Ectodermal cell (in vitro differentiated cells): Measurements from ENCODE around the gene BAIAP2L2.

Source experiments
- H3K27ac ChIP-seq: 2 replicates; pipeline ENCODE4 v1.7.0; 2013; ENCODE audit warnings: mild to moderate bottlenecking, low read depth, low read length; ENCODE audit not compliant: insufficient read depth, poor library complexity, severe bottlenecking
- H3K27me3 ChIP-seq: 2 replicates; pipeline ENCODE4 v1.7.0; 2013; ENCODE audit warnings: mild to moderate bottlenecking, low read length; ENCODE audit not compliant: insufficient read depth, control insufficient read depth, poor library complexity, severe bottlenecking
- H3K36me3 ChIP-seq: one replicate; pipeline ENCODE4 v1.7.0; 2013; ENCODE audit warnings: low read length; ENCODE audit not compliant: control insufficient read depth, insufficient read depth
- H3K4me1 ChIP-seq: one replicate; pipeline ENCODE4 v1.7.0; 2013; ENCODE audit warnings: low read length; ENCODE audit not compliant: control insufficient read depth, insufficient read depth
- H3K4me3 ChIP-seq: 2 replicates; pipeline ENCODE4 v1.7.0; 2013; ENCODE audit warnings: low read depth, low read length, control low read depth; ENCODE audit not compliant: insufficient read depth
- H3K9me3 ChIP-seq: 2 replicates; pipeline ENCODE4 v1.7.0; 2013; ENCODE audit warnings: mild to moderate bottlenecking, low read length, moderate library complexity; ENCODE audit not compliant: control insufficient read depth
- WGBS, 2 experiments: methylation state at CpG; one replicate each; pipeline ENCODE4 v1.1.7; 2013; ENCODE audit warnings: missing lambda C conversion rate in 2 of 2; 5-methylcytosine and 5-hydroxymethylcytosine counted together

Gene BAIAP2L2

GRCh38 chr22:38074181-38075104 is 36.0 kb downstream of the BAIAP2L2 start:
- WGBS, 2 experiments = 95% methylated on average over 47 of the region's 47 CpGs
- no peak overlapping the region for H3K4me3 ChIP-seq

DNA sequence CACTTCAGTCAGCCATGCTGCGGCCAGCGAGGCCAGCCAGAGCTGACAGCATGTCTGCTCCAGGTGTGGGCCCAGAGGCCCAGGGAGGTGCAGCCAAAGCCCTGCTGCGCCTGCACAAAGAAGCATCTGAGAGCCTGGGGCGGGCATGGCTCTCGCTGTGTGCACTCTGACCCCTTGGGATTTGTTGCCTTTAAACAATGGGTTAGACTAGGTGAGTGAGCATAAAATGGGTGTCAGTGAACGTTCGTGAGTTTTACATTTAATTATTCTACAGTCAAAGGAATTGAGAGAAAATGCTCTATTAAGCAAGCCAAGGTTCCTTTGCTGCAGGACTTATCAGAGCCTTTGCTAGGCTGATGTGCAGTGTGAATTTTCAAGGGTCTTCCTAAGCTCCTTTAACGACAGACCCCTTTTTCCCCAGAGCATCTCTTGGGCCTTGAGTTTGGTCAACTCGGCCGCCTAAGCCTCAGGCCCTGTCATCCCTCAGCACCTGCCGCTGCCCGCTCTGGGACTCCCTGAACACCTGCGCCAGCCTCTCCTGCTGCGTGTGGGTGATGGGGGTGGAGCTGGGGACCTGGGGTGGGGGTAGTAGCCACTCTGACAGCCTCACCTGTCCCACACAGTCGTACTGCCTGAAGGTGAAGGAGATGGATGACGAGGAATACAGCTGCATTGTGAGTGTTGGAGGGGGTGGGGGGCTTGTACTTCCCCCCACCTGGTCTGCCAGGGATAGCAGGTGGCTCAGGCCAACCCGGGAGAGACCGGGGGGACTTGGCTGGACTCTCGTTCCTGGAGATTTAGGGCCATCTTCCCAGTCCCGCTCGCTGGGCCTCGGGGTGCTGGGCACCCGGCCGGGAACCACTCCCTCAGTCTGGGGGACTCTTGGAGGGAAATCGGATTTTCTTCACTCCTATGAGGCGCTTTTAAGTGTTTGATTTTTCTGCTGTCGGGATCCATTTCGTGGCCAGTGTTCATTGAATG is 37.0 kb downstream of the BAIAP2L2 start:
- no peak overlapping the region for H3K27ac ChIP-seq
- no peaks in the 10 kb centered on the region for H3K27me3 ChIP-seq
- no peaks in the 10 kb centered on the region for H3K9me3 ChIP-seq
- peaks cover 15% of the 10 kb centered on the region for H3K36me3 ChIP-seq
- H3K4me3 ChIP-seq = no peak overlapping the region
- H3K4me1 ChIP-seq = peaks cover 15% of the 10 kb centered on the region
- WGBS, 2 experiments = 95 to 97% methylated on average over 28 of the region's 28 CpGs

More at GRCh38 chr22:38074181-38075104, 36.0 kb downstream of the BAIAP2L2 start:
- no peaks in the 10 kb centered on the region for H3K9me3 ChIP-seq
- H3K4me1 ChIP-seq = peaks cover 13% of the 10 kb centered on the region
- H3K27ac ChIP-seq = no peak overlapping the region
- H3K27me3 ChIP-seq = peaks cover 1% of the 10 kb centered on the region
- peaks cover 15% of the 10 kb centered on the region for H3K36me3 ChIP-seq

DNA sequence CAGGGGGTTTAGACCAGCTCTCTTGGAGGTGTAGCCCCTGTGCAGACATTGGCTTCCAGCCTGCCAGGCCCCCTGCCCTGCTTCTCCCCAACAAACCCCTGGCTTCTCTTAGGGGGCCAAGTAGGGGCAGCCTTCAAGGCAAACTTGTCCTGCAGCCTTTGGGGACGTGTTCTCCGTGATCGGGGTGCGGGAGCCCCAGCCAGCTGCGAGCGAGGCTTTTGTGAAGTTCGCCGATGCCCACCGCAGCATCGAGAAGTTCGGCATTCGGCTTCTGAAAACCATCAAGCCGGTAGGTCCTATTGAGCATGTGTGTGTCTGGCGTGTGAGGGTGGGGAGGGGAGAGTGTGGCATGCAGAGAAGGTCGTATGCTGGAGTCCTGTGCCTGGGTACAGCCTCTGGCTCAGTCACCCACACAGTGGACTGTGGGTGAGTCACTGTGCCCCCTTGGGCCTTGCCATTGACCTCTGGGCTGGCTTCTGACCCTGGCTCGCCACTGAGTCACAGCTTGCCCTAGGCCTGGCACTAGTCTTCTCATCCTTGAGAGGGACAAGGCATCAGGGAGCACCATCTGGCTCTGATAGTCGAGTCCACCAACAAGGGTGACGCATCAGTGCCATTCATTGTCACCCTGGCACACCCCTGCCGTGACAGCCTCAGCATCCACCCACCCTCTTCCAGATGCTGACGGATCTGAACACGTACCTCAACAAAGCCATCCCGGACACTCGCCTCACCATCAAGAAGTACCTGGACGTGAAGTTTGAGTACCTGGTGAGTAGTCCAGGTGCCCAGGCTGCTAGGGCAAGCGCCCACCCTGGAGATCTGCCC is 37.9 kb downstream of the BAIAP2L2 start:
- Histone ChIP-seq H3K27me3 (no peaks in the 10 kb centered on the region), H3K27ac (no peak overlapping the region), H3K4me3 (no peak overlapping the region), H3K36me3 (peaks cover 15% of the 10 kb centered on the region), H3K4me1 (peaks cover 15% of the 10 kb centered on the region), H3K9me3 (no peaks in the 10 kb centered on the region)
- WGBS, 2 experiments = 94 to 96% methylated on average over 25 of the region's 25 CpGs

- WGBS, 2 experiments = 96% methylated on average over 22 of the region's 22 CpGs
- H3K4me1 ChIP-seq = peaks cover 15% of the 10 kb centered on the region
- peaks cover 15% of the 10 kb centered on the region for H3K36me3 ChIP-seq
- H3K27ac ChIP-seq = no peak overlapping the region
- no peak overlapping the region for H3K4me3 ChIP-seq
- no peaks in the 10 kb centered on the region for H3K9me3 ChIP-seq
- no peaks in the 10 kb centered on the region for H3K27me3 ChIP-seq
Measured at GRCh38 chr22:38071421-38072321, 38.8 kb downstream of the BAIAP2L2 start.

DNA sequence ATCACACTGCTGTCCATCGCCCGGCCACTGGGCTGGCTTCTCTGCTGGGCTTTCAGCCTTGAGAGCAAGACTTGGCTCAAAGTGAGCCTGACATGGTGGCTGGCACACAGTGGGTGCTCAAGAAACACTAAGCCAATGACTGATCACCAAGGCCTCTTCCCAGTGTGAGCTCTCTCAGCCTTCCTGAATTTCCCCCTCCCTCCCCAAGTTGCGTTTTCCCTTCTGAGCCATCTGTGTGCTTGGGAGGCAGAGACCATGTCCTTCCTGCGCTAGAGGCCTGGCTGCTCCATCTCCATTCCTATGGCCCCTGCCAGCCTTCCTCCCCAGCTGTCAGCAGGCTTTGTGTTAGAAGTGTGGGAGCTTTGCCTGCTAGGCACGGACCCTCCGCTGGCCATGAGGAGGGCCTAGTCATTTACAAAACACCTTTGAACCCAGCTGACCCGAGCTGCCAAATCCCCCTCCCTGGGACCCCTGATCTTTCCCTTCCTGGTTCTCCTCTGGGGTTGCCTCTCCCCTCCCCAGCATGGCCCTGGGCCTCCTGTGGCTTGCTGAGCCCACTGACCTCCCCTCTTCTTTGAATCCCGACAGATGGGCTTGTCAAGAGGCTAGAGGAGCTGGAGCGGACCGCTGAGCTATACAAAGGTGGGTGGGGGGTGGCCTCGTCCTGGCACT is 40.1 kb downstream of the BAIAP2L2 start:
- Histone ChIP-seq H3K9me3 (no peaks in the 10 kb centered on the region), H3K27me3 (no peaks in the 10 kb centered on the region), H3K27ac (peak overlapping the region; percentile 50), H3K36me3 (peaks cover 15% of the 10 kb centered on the region), H3K4me1 (peaks cover 14% of the 10 kb centered on the region), H3K4me3 (no peak overlapping the region)
- WGBS, 2 experiments = 56 to 61% methylated on average over 11 of the region's 11 CpGs

DNA sequence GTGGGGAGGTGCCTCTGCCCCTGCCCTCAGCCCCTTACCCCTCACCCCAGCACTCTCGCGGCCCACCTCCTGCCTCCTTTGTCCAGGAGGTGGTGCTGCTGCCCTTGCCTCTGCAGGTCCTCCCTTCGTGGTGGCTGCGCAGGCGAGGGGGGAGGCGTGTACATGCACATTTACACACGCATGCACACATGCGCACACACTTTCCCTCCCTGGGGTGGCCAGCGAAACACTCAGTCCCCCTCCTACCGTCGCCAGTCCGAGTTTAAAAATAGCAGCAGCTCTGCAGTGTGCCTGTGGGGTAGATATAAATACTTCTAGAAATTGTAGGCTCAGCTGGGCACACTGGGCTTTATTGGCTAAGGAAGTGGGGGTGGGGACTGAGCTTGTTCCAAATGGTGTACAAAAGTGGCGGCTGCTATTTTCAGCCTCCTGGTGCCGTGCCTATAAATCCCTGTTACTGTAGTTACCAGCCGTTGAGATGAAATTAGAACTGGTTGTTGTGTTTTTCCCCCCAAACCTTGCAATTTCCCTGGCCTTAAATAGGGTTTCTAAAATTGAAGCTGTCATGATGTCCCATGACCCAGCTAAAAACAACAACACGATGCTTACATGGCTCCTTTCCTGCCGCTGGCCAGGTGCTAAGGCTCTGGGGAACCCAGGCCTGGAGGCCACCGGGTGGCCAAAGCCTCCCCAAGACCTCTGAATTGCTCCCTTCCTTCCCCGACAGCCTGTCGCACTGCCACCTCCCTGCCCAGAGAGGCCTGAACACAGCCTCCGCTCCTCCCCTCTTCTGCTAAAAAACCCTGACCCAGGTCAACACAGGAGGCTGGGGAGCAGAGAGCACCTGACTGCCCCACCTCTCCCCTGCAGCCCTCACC is 40.9 kb downstream of the BAIAP2L2 start:
- no peaks in the 10 kb centered on the region for H3K9me3 ChIP-seq
- H3K36me3 ChIP-seq = peaks cover 19% of the 10 kb centered on the region
- peaks cover 9% of the 10 kb centered on the region for H3K4me1 ChIP-seq
- no peaks in the 10 kb centered on the region for H3K27me3 ChIP-seq
- H3K27ac ChIP-seq = no peak overlapping the region
- 86 to 87% methylated on average over 21 of the region's 21 CpGs for WGBS, 2 experiments
- H3K4me3 ChIP-seq = no peak overlapping the region

- H3K9me3 ChIP-seq = no peaks in the 10 kb centered on the region
- H3K4me1 ChIP-seq = peaks cover 9% of the 10 kb centered on the region
- H3K4me3 ChIP-seq = no peak overlapping the region
- H3K27ac ChIP-seq = no peak overlapping the region
- WGBS, 2 experiments = 92 to 95% methylated on average over 13 of the region's 13 CpGs
- no peaks in the 10 kb centered on the region for H3K27me3 ChIP-seq
- peaks cover 16% of the 10 kb centered on the region for H3K36me3 ChIP-seq
Measured at GRCh38 chr22:38068641-38069371, 41.7 kb downstream of the BAIAP2L2 start.
